Adrenal gland (tissue), 12 donors: ENCODE data around the gene ICE2. TPM values are rescaled to one million over a fixed set of nuclear protein-coding genes. Genes with fewer than 3 reads are reported as not detected.

ENCODE experiments used
- DNase-seq, 7 donors: peaks; one replicate each; pipeline ENCODE4 v3.0.0-alpha.2; 2019 to 2020
- H3K27ac ChIP-seq, 5 donors: fragments of 200-600 bp; sonication (generic) in 4 of 5; 1 replicate in 3 of 5; 2 replicates in 2 of 5; pipeline versions ENCODE4 v1.5.1 to v1.8.0; 2016 to 2020; ENCODE audit warnings: mild to moderate bottlenecking in 1 of 5
- H3K27me3 ChIP-seq: fragments of 200-600 bp; 2 replicates; pipeline ENCODE4 v1.8.0; 2021
- H3K36me3 ChIP-seq, 2 donors: fragments of 200-600 bp; replicated peaks in 1 of 2; 1 replicate in 1 of 2; 2 replicates in 1 of 2; pipeline versions ENCODE4 v1.5.1 to v1.8.0; 2018 to 2022
- H3K4me1 ChIP-seq, 2 donors: fragments of 200-600 bp; replicated peaks in 1 of 2; 1 replicate in 1 of 2; 2 replicates in 1 of 2; pipeline versions ENCODE4 v1.5.1 to v1.8.0; 2018 to 2021
- H3K4me3 ChIP-seq, 4 donors: fragments of 200-600 bp; sonication (generic) in 3 of 4; one replicate each; pipeline ENCODE4 v1.5.1; 2016 to 2018
- H3K9me3 ChIP-seq, 3 donors: fragments of 200-600 bp; sonication (generic) in 1 of 3; replicated peaks in 1 of 3; 1 replicate in 2 of 3; 2 replicates in 1 of 3; pipeline versions ENCODE4 v1.5.1 to v1.8.0; 2016 to 2021
- POLR2A ChIP-seq, 2 donors: fragments of 450-650 bp; IDR thresholded peaks; one replicate each; pipeline ENCODE4 v1.6.1; 2017; ENCODE audit warnings: antibody characterized with exemption in 2 of 2, mild to moderate bottlenecking in 2 of 2, moderate library complexity in 1 of 2
- WGBS, 4 donors: extraction: QIAGEN DNeasy Blood & Tissue Kit in 2 of 4; methylation state at CpG; one replicate each; pipeline versions ENCODE4 v1.1.5 to v1.1.7; 2013 to 2017; 5-methylcytosine and 5-hydroxymethylcytosine counted together
- intact Hi-C, 2 donors: fragments of 100-400 bp; cut with DNase I; formaldehyde crosslinking; loops; one replicate each; pipeline versions ENCODE4 v1.14.1 to v1.15.0; 2022 to 2023
- polyA plus RNA-seq, 3 donors: library from polyadenylated mRNA; stranded (reverse); fragments of 200-250 nt in 2 of 3; fragments of 350-450 nt in 1 of 3; fragmentation: Illumina TruSeq in 1 of 3; extraction: RNeasy Lipid Tissue Mini Kit (QIAGEN cat#74804) in 1 of 3; gene quantifications; one replicate each; pipeline ENCODE4 v1.2.3, GENCODE V29; 2013 to 2014
- total RNA-seq, 9 donors: library from RNA; depleted of rRNA in 4 of 9; stranded (reverse); fragments of >200 nt in 4 of 9; fragments of 120-200 nt in 1 of 9; fragmentation: NEBNext Ultra II Directional in 1 of 9; extraction: Animal tissue kit (Norgen Biotek cat#: 25700) in 1 of 9; gene quantifications; one replicate each; pipeline versions ENCODE4 v1.1.0 to v1.2.4, GENCODE V29; 2013 to 2023
- TF ChIP-seq, protein P1 (sequence below), 6 experiments: fragments of 450-650 bp in 4 of 6; fragments of 200-600 bp in 2 of 6; sonication (generic) in 1 of 6; IDR thresholded peaks; 1 replicate in 5 of 6; 2 replicates in 1 of 6; pipeline versions ENCODE4 v1.5.1 to v1.8.0; 2016 to 2021; ENCODE audit warnings: antibody characterized with exemption in 6 of 6, mild to moderate bottlenecking in 2 of 6, moderate library complexity in 1 of 6
- donor health status: healthy with polysubstance abuse.
- donor health status: Bipolar disorder and iron deficiency.
- donor health status: DM: yes; HTN: yes; CAD: no.
- donor health status: DM: no; HTN: no; CAD: no.
- donor health status: DM: no; HTN: no; CAD: no.
- donor health status: DM: yes; HTN: yes; CAD: no.

The ICE2 gene
- total and polyA plus RNA-seq, 12 donors = 13.6 to 53.7 (median 38.3) TPM

DNA sequence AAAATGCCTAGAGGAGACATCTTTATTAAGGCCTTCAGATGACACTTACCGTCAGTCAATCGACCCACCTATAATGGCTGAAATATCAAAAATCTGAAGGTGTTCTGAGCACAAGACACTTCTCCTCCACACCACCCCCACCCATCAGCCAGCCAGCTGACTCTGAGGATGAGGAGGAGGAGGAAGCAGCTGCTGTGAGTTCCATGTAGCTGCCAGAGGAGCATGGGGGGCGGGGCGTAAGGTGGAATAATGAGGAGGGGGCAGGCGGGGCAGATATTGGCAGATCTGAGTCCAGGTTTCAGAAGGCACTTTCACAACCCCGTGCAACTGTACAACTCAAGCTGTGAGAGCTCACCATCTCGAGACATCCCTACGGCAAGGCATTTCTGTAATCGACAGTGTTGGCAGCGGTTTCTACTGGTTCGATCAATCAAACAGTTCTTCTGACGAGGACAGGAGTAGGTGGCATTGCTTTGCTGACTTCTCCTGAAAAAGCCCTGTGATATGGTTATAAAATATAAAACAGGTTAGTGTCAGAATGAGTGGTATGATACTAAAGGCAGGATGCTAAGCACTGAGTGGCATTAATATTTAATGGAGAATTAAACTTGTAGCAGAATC, 35.4 kb upstream of the ICE2 start:
- intact Hi-C loops = loop anchor here in 1 of 2 donors (10.0 kb wide), 1 partner anchor 410 kb away; no protein-coding TSS in a partner anchor
- Histone ChIP-seq H3K4me3 (no peak overlapping the region), H3K27ac (no peak overlapping the region), H3K4me1 (peaks cover 10 to 18% of the 10 kb centered on the region in 2 donors), H3K27me3 (no peaks in the 10 kb centered on the region), H3K9me3 (no peaks in the 10 kb centered on the region), H3K36me3 (peaks cover 0 to 39% of the 10 kb centered on the region in 2 donors)
- TF ChIP-seq, protein P1, sequence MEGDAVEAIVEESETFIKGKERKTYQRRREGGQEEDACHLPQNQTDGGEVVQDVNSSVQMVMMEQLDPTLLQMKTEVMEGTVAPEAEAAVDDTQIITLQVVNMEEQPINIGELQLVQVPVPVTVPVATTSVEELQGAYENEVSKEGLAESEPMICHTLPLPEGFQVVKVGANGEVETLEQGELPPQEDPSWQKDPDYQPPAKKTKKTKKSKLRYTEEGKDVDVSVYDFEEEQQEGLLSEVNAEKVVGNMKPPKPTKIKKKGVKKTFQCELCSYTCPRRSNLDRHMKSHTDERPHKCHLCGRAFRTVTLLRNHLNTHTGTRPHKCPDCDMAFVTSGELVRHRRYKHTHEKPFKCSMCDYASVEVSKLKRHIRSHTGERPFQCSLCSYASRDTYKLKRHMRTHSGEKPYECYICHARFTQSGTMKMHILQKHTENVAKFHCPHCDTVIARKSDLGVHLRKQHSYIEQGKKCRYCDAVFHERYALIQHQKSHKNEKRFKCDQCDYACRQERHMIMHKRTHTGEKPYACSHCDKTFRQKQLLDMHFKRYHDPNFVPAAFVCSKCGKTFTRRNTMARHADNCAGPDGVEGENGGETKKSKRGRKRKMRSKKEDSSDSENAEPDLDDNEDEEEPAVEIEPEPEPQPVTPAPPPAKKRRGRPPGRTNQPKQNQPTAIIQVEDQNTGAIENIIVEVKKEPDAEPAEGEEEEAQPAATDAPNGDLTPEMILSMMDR (IDR thresholded peaks at IDR 0.05) = no peak
- TF ChIP-seq POLR2A (IDR thresholded peaks at IDR 0.05) = no peak
- 85 to 94% (median 92%) methylated on average over 12 of the region's 12 CpGs for WGBS, 4 donors
- DNase-seq = no peak

DNA sequence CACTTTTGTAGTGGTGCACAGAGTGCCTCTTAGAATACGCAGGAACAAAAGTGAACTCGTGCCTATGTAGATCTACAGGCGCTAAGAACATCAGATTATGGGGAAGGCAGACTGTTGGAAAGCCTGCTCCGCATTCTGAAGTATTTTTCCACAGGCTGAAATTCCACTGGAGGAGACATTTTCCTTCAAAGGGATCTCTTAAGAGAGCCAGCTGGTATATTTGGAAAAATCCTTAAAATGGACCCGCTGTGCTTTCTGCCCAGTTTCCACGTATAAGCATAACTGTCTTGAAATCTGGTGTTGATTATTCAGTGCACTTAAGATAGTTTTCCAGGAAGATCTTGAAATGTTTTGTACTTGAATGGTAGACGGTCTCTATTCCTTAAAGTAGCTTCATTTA, 34.7 kb upstream of the ICE2 start:
- Histone ChIP-seq H3K27me3 (no peaks in the 10 kb centered on the region), H3K4me1 (peaks cover 12 to 25% of the 10 kb centered on the region in 2 donors), H3K36me3 (peaks cover 0 to 34% of the 10 kb centered on the region in 2 donors), H3K27ac (no peak overlapping the region), H3K4me3 (no peak overlapping the region), H3K9me3 (no peaks in the 10 kb centered on the region)
- WGBS, 4 donors = 90 to 93% (median 91%) methylated on average over 7 of the region's 7 CpGs
- TF ChIP-seq, protein P1 (IDR thresholded peaks at IDR 0.05) = no peak
- TF ChIP-seq POLR2A (IDR thresholded peaks at IDR 0.05) = no peak
- no peak for DNase-seq
- intact Hi-C loops = loop anchor here in 1 of 2 donors (10.0 kb wide), 1 partner anchor 411 kb away; no protein-coding TSS in a partner anchor

DNA sequence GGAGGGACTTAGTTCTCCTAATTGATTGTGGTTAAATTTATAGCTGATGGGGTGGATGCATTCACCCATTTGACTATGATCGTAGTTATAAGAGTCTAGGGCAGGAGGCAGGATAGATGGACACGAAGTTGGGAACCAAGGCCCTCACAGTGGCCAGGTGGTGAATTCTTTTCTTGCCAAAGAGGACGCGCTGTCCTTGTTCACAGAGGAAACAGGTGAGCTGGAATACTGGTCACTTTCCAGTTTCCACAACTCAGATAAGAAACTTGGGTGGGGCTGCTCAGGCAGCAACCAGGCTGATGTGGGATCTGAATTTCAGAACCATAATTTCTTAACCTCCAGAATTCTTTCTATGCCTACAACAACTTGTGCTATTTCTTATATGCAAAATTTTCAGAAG, 34.0 kb upstream of the ICE2 start:
- 69 to 81% (median 78%) methylated on average over 4 of the region's 4 CpGs for WGBS, 4 donors
- Histone ChIP-seq H3K27ac (no peak overlapping the region), H3K4me1 (peaks cover 12 to 32% of the 10 kb centered on the region in 2 donors), H3K9me3 (no peaks in the 10 kb centered on the region), H3K27me3 (no peaks in the 10 kb centered on the region), H3K4me3 (no peak overlapping the region), H3K36me3 (peaks cover 0 to 33% of the 10 kb centered on the region in 2 donors)
- intact Hi-C loops = loop anchor here in 1 of 2 donors (10.0 kb wide), 1 partner anchor 412 kb away; no protein-coding TSS in a partner anchor
- TF ChIP-seq, protein P1 (IDR thresholded peaks at IDR 0.05) = no peak
- no peak for TF ChIP-seq POLR2A (IDR thresholded peaks at IDR 0.05)
- DNase-seq = no peak

DNA sequence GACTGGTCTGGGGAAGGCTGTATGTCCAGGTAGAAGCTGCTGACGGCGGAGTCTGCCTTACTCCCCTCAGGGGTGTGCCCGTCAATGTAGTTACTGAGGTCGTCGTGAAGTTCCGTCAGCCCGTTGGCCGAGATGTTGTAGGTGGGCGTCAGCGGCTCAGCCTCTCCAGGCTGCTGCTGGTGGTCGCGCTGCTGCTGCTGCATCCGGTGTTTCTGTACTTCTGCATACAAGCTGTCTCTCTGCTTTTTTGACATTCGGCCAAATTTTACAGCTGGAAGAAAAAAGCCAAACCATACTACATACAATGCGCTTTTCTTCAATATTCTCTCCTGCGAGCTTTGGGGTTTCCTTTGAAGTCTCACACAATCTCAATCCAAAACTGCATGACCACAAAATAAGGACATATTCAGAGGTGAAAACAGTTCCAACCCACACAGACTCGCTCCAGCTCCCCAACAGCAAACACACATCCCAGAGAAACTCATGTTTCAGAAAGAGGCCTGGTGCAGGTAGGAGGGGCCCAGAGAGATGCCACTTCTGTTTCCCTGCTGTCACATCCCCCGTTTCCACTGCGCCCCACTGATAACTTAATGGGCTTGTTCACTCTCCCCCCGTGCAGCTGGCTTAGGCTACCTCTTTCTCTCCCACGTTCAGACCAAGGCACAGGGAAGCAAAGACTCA, 32.5 kb upstream of the ICE2 start:
- no peak overlapping the region for H3K4me3 ChIP-seq
- 77 to 81% (median 79%) methylated on average over 21 of the region's 21 CpGs for WGBS, 4 donors
- peaks cover 0 to 41% of the 10 kb centered on the region in 2 donors for H3K36me3 ChIP-seq
- TF ChIP-seq POLR2A (IDR thresholded peaks at IDR 0.05) = no peak
- TF ChIP-seq, protein P1 (IDR thresholded peaks at IDR 0.05) = no peak
- no peaks in the 10 kb centered on the region for H3K9me3 ChIP-seq
- H3K4me1 ChIP-seq = peaks cover 12 to 39% of the 10 kb centered on the region in 2 donors
- H3K27ac ChIP-seq = peak overlapping the region in 1 of 5 donors; percentile 3
- H3K27me3 ChIP-seq = no peaks in the 10 kb centered on the region
- DNase-seq = no peak
- intact Hi-C loops = loop anchor here in 1 of 2 donors (10.0 kb wide), 1 partner anchor 413 kb away; no protein-coding TSS in a partner anchor
